Measurements from ENCODE around the gene KLF11. TPM values are rescaled to one million over a fixed set of nuclear protein-coding genes. Genes with fewer than 3 reads are reported as not detected.

The KLF11 gene
- polyA plus RNA-seq (2014; cell fraction: cytosol; rRNA removed), result 0.61 and 0.80 TPM in 2 replicates
- polyA plus RNA-seq (2014; cell fraction: nucleus; rRNA removed), result 0.29 and 0.32 TPM in 2 replicates

GRCh38 chr2:10043256-10043905 is at the start of gene KLF11:
KLF11 (plus strand) TSS chr2:10043550; CDS start chr2:10043717, 167 bp downstream.
- DNase-seq (ENCODE audit: low spot score), result no peak

GRCh38 chr2:9994462-9994861 is 48.9 kb upstream of the KLF11 start:
- no peak for DNase-seq (ENCODE audit: low spot score)

- no peak for DNase-seq (ENCODE audit: low spot score)
Observed at GRCh38 chr2:9995059-9995458, 48.3 kb upstream of the KLF11 start.

DNA sequence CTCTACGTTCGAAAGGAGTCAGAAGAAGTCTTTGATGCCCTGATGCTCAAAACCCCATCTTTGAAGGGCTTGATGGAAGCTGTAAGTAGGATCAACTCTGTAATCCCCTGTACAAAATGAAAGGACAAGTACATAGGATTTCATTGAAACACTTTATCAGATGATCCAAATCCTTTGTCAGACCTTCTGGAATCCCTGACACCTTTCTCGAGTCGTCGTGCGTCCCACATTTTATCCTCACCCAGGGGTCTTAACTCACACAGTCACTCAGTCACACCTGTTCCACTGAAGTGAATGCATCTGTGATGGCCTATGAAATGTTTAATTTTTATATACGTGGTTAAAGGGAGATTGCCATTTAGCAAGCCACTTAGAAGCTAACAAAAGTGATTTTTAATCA is 47.0 kb upstream of the KLF11 start:
- no peak for DNase-seq (ENCODE audit: low spot score)

- no peak for DNase-seq (ENCODE audit: low spot score)
Observed at GRCh38 chr2:9997936-9998335, 45.4 kb upstream of the KLF11 start.

- no peak for DNase-seq (ENCODE audit: low spot score)
Observed at GRCh38 chr2:9998916-9999654, 44.3 kb upstream of the KLF11 start.

DNA sequence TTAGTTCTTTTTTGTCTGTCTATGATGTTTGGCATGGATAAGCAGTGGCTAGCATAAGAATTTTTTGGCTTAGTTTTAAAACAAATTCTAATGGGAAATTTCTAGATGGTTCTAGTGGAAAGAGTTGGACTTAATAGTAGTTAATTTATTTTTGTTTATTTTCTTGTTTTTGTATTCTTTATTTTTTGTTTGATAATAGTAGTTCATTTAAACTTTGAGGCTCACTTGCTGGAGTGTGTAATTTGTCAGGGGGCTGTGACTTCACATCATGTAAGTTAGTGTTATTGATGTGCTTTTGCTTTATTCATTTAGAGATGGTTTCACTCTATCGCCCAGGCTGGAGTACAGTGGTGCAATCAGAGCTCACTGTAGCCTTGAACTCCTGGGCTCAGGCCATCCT is 43.7 kb upstream of the KLF11 start:
- no peak for DNase-seq (ENCODE audit: low spot score)

DNA sequence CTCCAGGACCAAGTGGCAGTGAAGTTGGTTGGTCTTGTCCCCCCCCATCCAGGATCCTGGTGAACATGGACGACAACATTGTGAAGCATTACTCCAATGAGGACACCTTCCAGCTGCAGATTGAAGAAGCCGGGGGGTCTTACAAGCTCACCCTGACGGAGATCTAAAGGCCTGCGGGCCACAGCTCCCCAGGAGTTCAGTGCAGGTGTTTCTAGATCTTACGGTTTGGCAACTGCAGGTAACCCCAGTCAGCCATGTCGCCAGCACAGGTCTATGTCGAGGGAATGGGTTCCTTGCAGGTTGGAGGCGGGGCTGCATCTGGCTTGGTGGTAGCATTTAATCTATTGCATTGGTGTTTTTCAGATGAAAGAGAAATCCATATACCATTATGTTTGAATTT is 42.8 kb upstream of the KLF11 start:
- no peak for DNase-seq (ENCODE audit: low spot score)

DNA sequence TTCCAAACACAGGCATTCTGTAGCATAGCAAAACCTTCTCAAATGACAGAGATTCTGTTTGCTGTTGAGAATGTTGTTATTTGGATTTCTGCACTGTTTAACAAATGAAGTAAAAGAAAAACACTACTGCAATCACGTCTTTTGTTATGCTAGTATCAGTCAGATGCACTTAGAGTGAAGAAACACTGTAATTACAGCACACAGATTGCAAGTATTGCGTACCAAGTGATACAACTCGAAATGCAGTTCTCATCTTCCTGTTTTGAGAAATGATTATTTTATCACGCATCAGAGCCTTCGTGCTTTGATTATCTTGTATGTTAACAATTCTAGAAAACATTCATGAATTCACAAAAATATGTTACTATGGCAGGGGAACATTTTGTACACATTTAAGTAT is 41.8 kb upstream of the KLF11 start:
- no peak for DNase-seq (ENCODE audit: low spot score)

GRCh38 chr2:10002109-10002508 is 41.2 kb upstream of the KLF11 start:
- no peak for DNase-seq (ENCODE audit: low spot score)

- DNase-seq (ENCODE audit: low spot score), result no peak
Observed at GRCh38 chr2:10002681-10003080, 40.7 kb upstream of the KLF11 start.

GRCh38 chr2:10003206-10004125 is 39.9 kb upstream of the KLF11 start:
- no peak for DNase-seq (ENCODE audit: low spot score)

GRCh38 chr2:10004401-10004800 is 38.9 kb upstream of the KLF11 start:
- no peak for DNase-seq (ENCODE audit: low spot score)

DNA sequence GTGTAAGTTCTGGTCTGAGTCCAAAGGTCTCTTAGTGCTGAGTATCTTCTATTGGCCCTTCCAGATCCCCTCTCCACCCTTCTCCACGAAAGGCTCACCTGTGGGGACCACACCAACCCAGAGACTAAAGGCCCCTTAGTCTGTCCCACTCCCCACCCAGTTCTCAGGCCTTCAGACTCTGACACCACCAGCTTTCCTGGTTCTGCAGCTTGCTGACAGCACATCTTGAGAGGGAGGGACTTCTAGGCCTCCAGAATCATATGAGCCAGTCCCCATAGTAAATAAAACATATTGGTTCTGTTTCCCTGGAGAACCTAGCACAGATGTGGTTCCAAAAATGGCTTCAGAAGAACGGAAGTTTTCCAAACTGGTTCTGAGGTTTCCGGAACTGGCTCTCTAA is 38.5 kb upstream of the KLF11 start:
- no peak for DNase-seq (ENCODE audit: low spot score)

DNA sequence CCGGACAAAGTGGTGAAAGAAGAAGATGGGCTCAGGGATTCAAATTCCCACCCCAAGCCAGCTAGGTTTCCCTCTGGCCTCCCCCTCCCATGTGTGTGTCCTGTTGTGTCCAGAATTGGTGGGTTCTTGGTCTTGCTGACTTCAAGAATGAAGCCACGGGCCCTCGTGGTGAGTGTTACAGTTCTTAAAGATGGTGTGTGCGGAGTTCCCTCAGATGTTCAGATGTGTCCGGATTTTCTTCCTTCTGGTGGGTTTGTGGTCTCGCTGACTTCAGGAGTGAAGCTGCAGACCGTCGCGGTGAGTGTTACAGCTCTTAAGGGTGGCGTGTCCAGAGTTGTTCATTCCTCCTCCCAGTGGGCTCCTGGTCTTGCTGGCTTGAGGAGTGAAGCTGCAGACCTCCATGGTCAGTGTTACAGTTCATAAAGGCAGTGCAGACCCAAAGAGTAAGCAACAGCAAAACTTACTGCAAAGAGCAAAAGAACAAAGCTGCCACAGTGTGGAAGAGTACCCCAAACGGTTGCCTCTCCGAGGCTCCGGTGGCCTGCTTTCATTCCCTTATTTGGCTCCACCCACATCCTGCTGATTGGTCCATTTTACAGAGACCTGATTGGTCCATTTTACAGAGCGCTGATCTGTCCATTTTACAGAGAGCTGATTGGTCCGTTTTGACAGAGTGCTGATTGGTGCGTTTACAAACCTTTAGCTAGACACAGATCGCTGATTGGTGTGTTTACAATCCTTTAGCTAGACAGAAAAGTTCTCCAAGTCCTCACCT is 37.7 kb upstream of the KLF11 start:
- no peak for DNase-seq (ENCODE audit: low spot score)

GRCh38 chr2:10006236-10007161 is 36.9 kb upstream of the KLF11 start:
- no peak for DNase-seq (ENCODE audit: low spot score)

DNA sequence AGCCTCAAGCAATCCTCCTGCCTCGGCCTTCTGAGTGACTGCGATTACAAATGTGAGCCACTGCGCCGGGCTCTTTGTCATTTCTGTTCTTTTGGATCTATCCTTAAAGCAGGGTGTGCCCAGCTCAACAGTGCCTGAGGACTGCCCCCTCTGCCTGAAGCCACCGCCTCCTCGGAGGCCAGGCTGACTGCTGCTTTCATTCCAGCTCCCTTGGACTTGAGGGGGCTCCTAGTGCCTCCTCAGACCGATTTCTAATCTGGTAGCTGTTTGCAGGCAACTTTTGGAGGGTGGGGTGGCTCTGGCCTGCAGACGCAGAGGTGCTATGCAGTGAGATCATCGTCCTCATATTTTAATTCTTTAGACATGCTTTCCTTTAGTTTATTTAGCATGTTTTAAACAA is 35.9 kb upstream of the KLF11 start:
- no peak for DNase-seq (ENCODE audit: low spot score)

GRCh38 chr2:10007921-10008808 is 35.2 kb upstream of the KLF11 start:
- no peak for DNase-seq (ENCODE audit: low spot score)

DNA sequence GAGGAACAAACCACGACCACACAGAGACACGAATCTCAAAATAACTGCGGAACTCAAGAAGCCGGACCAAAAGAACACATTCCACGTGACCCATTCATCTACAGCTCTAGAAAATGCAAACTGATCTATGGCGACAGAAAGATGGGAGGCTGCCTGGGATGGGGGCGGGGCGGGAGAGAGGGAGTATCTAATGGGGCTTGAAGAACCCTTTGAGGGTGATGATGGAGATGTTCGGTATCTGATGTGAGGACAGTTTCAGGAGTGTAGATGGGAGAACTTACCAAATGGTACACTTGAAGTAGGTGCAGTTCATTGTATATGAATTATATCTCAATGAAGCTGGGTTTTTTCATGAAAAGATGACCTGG is 34.6 kb upstream of the KLF11 start:
- DNase-seq (ENCODE audit: low spot score), result no peak
